Skeletal muscle tissue (tissue), 4 donors: ENCODE results near the gene DNM1. TPM values are rescaled to one million over a fixed set of nuclear protein-coding genes. Genes with fewer than 3 reads are reported as not detected.
A peak's percentile ranks its signal among the peaks of the same experiment; 100 is the strongest.

Source experiments
- H3K27ac ChIP-seq: one replicate; pipeline ENCODE4 v1.7.0; 2013; ENCODE audit warnings: mild to moderate bottlenecking, low read depth, low read length, inconsistent platforms
- H3K27me3 ChIP-seq, 3 donors: one replicate each; pipeline ENCODE4 v1.7.0; 2013; ENCODE audit warnings: low read length in 3 of 3; ENCODE audit not compliant: control insufficient read depth in 3 of 3, insufficient read depth in 3 of 3
- H3K36me3 ChIP-seq, 3 donors: one replicate each; pipeline ENCODE4 v1.7.0; 2013; ENCODE audit warnings: low read length in 3 of 3; ENCODE audit not compliant: control insufficient read depth in 3 of 3, insufficient read depth in 3 of 3
- H3K4me1 ChIP-seq, 3 donors: one replicate each; pipeline ENCODE4 v1.7.0; 2013; ENCODE audit warnings: low read length in 3 of 3, mild to moderate bottlenecking in 3 of 3; ENCODE audit not compliant: control insufficient read depth in 3 of 3, insufficient read depth in 3 of 3
- H3K4me3 ChIP-seq, 3 donors: one replicate each; pipeline ENCODE4 v1.7.0; 2013; ENCODE audit warnings: low read length in 3 of 3
- H3K9ac ChIP-seq, 3 donors: one replicate each; pipeline ENCODE4 v1.7.0; 2013; ENCODE audit warnings: low read length in 3 of 3, mild to moderate bottlenecking in 3 of 3, moderate library complexity in 2 of 3, low read depth in 1 of 3
- H3K9me3 ChIP-seq, 3 donors: one replicate each; pipeline ENCODE4 v1.7.0; 2013; ENCODE audit warnings: low read length in 3 of 3; ENCODE audit not compliant: control insufficient read depth in 3 of 3
- total RNA-seq: library from RNA; depleted of rRNA; stranded (reverse); fragments of >200 nt; gene quantifications from one replicate; pipeline ENCODE4 v1.2.3, GENCODE V29; 2014
- donor health status: Osteomylitis.

Gene DNM1
- total RNA-seq, 1 donor from 2014 or later = 20.4 TPM

DNA sequence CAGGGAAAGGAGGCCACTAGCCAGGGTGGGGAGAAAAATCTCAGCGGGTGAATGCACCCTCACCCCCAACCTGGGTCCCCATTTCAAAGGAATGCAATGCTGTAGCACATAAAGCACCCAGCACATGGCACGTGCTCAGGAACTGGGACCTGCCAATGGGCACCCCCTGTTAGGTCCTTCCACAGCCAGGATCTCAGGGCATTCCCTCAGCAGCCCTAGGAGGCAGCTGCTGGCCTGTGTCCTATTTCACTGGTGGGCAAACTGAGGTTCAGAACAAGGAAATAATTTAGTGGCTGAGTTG lies 8.8 kb downstream of the DNM1 start:
- peaks cover 9 to 15% (median 12%) of the 10 kb centered on the region in 3 donors for H3K4me1 ChIP-seq
- peaks cover 0 to 2% (median 0%) of the 10 kb centered on the region in 3 donors for H3K27me3 ChIP-seq
- H3K27ac ChIP-seq = no peak overlapping the region
- H3K36me3 ChIP-seq = no peaks in the 10 kb centered on the region
- H3K9ac ChIP-seq = no peak overlapping the region
- H3K9me3 ChIP-seq = no peaks in the 10 kb centered on the region
- no peak overlapping the region for H3K4me3 ChIP-seq

DNA sequence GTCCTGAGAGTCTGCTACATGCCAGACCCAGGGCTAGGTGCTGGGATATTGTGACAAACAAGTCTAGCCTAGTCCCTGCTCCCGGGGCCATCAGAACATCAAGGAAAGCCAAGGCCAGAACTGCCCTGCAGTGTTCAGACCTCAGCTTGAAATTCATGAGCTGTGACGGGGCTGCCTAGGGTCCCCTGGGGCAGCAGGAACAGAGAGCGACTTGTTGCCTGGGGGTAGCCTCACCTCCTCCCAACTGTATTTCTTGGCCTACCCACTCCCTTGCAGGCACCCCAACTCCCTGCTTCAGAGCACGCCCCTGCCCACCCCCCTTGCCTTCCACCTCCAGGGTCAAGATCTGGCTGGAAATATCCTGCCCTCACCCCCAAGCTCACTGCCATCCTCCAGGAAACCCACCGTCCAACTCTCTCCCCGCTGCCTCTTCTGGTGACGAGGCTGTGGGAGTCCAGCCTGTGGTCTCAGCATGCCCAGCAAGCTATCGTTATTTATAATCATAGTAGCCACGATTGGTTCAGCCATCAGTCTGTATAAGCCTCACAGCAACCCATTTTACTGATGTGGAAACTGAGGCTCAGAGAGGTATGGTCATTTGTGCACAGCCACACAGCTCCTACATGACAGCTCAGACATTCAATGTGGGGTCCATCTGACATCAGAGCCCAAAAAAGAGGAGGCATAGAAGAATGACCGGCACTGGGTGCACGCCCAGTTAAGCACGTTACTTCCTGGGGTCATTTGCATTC lies 10.7 kb downstream of the DNM1 start:
- Histone ChIP-seq H3K9ac (no peak overlapping the region), H3K27ac (no peak overlapping the region), H3K4me1 (peaks cover 16 to 30% (median 23%) of the 10 kb centered on the region in 3 donors)

DNA sequence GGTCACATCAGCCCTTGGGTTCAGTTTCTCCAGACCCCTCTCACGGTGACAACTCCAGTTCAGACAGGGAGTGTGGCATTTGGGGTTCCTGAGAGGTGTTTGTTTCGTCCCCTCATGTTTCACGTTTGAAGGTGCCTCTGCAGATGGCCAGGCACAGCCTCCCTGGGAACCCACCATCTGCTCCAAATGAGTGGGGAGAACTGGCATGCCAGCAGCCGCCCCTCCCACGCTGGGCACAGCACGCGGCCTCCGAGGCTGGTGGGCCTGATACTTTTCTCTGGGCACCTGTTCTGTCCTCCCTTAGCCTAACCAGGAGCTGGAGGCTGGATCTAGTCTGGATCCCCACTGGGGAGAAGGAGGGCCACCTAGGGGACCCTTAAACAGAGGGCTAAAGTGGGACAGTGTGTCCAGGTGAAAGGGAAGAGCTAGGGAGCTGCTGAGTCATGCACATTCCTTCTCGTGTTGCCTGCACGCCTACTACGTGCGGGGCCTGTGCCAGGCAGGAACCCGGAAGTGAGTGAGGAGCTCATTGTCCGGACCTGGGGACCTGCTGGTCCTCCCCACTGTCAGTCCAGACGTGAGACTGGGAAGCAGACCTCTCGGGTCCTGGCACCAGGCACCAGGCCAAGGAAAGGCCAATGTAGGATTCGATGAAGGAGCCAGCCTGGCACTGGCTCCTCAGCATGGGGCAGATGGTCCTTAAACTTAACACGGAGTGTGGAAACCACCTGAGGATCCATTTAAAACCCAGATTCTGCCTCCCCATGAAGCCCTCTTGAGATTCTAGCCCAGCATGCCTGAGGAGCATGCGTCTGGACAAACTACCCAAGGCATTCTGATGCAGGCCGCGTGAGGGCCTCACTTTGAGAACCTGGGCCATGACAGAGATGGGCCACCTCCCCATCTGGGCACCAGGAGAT lies 11.7 kb downstream of the DNM1 start:
- no peaks in the 10 kb centered on the region for H3K36me3 ChIP-seq
- H3K27ac ChIP-seq = peak overlapping the region; percentile 58
- peaks cover 19 to 34% (median 24%) of the 10 kb centered on the region in 3 donors for H3K4me1 ChIP-seq
- H3K27me3 ChIP-seq = peaks cover 0 to 3% (median 0%) of the 10 kb centered on the region in 3 donors
- H3K4me3 ChIP-seq = no peak overlapping the region
- H3K9me3 ChIP-seq = no peaks in the 10 kb centered on the region
- H3K9ac ChIP-seq = no peak overlapping the region

More for the DNA sequence above, 10.7 kb downstream of the DNM1 start:
- H3K9me3 ChIP-seq = no peaks in the 10 kb centered on the region
- no peak overlapping the region for H3K4me3 ChIP-seq
- no peaks in the 10 kb centered on the region for H3K36me3 ChIP-seq
- H3K27me3 ChIP-seq = peaks cover 0 to 3% (median 0%) of the 10 kb centered on the region in 3 donors

DNA sequence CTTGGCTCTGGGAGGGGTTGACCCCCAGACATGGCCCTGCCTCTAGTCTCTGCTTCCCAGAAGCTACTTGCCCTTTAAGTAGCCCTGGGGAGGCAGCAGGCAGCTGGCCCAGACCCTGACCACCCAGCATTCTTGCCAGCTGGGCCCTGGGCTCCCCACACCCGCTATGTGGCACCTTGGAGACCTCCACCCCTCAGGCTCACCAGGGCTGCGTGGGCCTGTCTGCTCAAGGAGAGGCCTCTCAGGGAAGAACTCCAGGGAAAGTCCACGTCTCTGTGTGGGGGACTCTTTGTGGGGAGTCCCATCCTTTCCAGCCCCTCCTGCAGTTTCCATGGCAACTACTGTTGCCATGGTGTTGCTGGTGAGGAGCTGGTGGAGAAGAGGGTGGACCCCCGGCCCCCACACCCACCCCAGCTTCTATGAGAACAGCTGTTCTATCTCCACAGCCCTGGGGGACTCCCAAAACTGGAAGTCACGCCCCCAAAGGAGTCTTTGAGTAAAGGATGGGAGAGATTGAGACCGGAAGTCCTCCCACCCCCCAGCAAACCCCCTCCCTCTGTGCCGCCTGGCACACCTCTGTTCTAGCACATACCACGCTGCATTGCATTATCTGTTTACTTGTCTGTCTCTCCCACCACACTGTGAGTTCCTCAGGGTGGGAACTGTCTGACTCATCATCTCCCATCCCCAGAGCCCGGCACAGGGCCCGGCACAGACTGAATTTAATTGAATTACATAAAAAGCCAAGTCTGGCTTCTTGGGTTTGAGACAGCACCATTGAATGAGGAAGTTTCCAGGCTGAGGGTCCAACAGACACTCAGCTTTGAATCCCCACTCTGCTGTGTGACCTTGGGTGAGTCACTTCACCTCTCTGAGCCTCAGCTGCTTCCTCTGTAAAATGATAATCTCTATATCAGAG lies 12.6 kb downstream of the DNM1 start:
- no peak overlapping the region for H3K4me3 ChIP-seq
- H3K9ac ChIP-seq = no peak overlapping the region
- H3K27ac ChIP-seq = peak overlapping the region; percentile 58

DNA sequence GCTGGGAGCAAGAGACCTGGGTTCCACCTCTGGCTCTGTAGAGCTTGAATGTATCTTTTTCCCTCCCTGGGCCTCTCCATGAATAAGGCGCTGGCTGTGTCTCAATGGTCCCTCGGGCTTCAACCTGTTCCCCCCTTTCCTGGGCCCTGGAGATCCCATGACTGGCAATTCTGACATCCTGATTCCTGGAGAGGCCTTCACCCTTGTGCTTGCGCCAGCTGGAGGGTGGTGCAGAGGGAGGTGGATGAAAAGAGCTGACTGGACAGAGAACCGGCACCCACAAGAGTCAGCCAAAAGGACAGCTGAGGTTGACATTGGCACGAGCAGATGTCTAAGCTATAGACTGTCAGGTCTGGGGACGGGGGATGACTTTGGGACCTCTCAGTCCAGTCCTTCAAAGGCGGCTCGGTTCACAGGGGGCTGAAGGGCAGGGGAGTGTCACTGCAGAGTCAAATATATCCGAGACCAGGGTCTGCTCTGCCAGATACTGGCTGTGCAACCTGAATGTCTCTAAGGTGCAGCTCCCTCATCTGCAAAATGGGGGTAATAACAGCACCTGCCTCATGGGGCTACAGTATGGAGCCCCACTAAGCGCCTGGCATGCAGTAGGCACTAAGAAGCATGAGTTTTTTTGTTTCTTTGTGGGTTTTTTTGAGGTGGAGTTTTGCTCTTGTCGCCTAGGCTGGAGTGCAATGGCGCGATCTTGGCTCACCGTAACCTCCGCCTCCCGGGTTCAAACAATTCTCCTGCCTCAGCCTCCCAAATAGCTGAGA lies 13.8 kb downstream of the DNM1 start:
- no peaks in the 10 kb centered on the region for H3K9me3 ChIP-seq
- peaks cover 0 to 3% (median 0%) of the 10 kb centered on the region in 3 donors for H3K27me3 ChIP-seq
- peak overlapping the region; percentile 28 for H3K27ac ChIP-seq
- no peak overlapping the region for H3K9ac ChIP-seq
- H3K4me1 ChIP-seq = peaks cover 19 to 34% (median 24%) of the 10 kb centered on the region in 3 donors
- H3K4me3 ChIP-seq = no peak overlapping the region
- H3K36me3 ChIP-seq = no peaks in the 10 kb centered on the region

More for the DNA sequence above, 12.6 kb downstream of the DNM1 start:
- Histone ChIP-seq H3K27me3 (peaks cover 0 to 3% (median 0%) of the 10 kb centered on the region in 3 donors), H3K9me3 (no peaks in the 10 kb centered on the region), H3K36me3 (no peaks in the 10 kb centered on the region), H3K4me1 (peaks cover 19 to 34% (median 24%) of the 10 kb centered on the region in 3 donors)

DNA sequence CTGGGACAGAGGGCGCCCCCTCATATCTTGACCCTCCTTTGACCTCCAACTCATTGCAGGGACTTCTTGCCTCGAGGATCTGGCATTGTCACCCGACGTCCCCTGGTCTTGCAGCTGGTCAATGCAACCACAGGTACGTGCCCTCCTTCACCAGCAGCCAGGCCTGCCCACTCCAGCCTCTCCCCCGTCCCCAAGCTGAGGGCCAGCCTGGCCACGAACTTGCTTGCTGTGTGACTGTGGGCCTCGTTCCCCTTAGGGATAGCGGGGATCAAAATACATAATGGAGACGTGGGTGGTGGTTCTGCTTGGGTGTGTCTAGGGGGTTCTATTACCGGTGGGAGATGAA lies 15.0 kb downstream of the DNM1 start:
- H3K9ac ChIP-seq = peak overlapping the region in 1 of 3 donors; percentile 45
- no peaks in the 10 kb centered on the region for H3K36me3 ChIP-seq
- H3K9me3 ChIP-seq = no peaks in the 10 kb centered on the region
- peaks cover 0 to 3% (median 0%) of the 10 kb centered on the region in 3 donors for H3K27me3 ChIP-seq
- H3K4me1 ChIP-seq = peaks cover 19 to 34% (median 24%) of the 10 kb centered on the region in 3 donors
- no peak overlapping the region for H3K27ac ChIP-seq
- peak overlapping the region in 2 of 3 donors; percentile 77 for H3K4me3 ChIP-seq

DNA sequence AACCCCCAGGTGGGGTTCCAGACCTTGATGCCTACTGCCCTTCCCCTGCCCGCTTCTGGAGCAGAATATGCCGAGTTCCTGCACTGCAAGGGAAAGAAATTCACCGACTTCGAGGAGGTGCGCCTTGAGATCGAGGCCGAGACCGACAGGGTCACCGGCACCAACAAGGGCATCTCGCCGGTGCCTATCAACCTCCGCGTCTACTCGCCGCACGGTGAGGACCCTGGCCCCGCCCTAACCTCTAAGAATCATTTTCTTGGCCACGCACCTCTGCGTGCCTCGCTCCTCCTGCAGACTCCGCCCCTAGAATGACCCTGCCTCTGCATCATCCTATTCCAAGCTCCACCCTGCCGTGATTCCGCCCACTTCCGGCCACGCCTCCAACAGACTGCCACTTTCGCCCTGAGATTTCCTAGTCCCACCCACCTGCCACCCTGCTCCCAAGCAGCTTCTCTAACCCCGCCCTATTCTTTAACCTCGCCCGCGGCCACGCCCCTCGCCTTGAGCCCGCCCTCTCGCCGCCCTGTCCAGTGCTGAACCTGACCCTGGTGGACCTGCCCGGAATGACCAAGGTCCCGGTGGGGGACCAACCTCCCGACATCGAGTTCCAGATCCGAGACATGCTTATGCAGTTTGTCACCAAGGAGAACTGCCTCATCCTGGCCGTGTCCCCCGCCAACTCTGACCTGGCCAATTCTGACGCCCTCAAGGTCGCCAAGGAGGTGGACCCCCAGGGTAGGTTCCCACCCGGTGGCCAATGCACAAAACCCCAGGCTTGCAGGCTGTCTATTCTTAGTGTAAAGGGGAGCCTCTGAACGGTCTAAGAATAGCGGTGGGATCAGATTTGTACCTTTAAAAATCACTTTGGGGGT lies 15.6 kb downstream of the DNM1 start:
- Histone ChIP-seq H3K27ac (no peak overlapping the region), H3K4me3 (peak overlapping the region; percentile 67 to 77 (median 77))

DNA sequence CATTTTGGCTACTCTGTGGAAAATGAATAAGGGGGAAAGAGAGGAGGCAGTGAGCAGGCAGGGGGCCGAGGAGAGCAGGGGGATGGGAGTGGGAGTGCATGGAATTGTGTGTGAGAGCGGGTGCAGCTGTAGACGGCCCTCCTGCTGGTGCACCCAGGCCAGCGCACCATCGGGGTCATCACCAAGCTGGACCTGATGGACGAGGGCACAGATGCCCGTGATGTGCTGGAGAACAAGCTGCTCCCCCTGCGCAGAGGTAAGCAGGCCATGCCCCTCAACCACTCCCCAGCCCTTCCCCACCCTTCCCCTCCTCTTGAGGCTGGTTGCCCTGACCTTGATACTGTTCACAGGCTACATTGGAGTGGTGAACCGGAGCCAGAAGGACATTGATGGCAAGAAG lies 16.7 kb downstream of the DNM1 start:
- no peak overlapping the region for H3K27ac ChIP-seq
- peaks cover 17 to 28% (median 20%) of the 10 kb centered on the region in 3 donors for H3K4me1 ChIP-seq
- no peak overlapping the region for H3K9ac ChIP-seq
- no peaks in the 10 kb centered on the region for H3K36me3 ChIP-seq
- peaks cover 0 to 3% (median 0%) of the 10 kb centered on the region in 3 donors for H3K27me3 ChIP-seq
- no peaks in the 10 kb centered on the region for H3K9me3 ChIP-seq
- no peak overlapping the region for H3K4me3 ChIP-seq

More for the DNA sequence above, 15.6 kb downstream of the DNM1 start:
- peaks cover 0 to 3% (median 0%) of the 10 kb centered on the region in 3 donors for H3K27me3 ChIP-seq
- H3K9ac ChIP-seq = peak overlapping the region in 1 of 3 donors; percentile 45
- no peaks in the 10 kb centered on the region for H3K9me3 ChIP-seq
- H3K4me1 ChIP-seq = peaks cover 19 to 34% (median 24%) of the 10 kb centered on the region in 3 donors
- H3K36me3 ChIP-seq = no peaks in the 10 kb centered on the region
